HL-60 (cell line): Measurements from ENCODE around the gene ALDH5A1.

Experiments
- CTCF ChIP-seq: IDR thresholded peaks from one replicate; pipeline ENCODE4 v1.5.1; 2011; ENCODE audit warnings: low read length, control low read depth, inconsistent platforms; ENCODE audit not compliant: insufficient read depth
- POLR2AphosphoS5 ChIP-seq: IDR thresholded peaks from 2 replicates; pipeline ENCODE4 v1.6.1; 2012; ENCODE audit warnings: low read depth
- REST ChIP-seq: IDR thresholded peaks from 2 replicates; pipeline ENCODE4 v1.6.1; 2012; ENCODE audit warnings: low read depth; ENCODE audit not compliant: insufficient replicate concordance

- TF ChIP-seq CTCF (no peak), POLR2AphosphoS5 (no peak), REST (no peak)
Measured at GRCh38 chr6:24545183-24545582, 50.4 kb downstream of the ALDH5A1 start.
